NCI-H1930 (cell line): ENCODE results near the gene RUNX2.
"Not testable (repeated sequence)": the region's sequence is repeated elsewhere in the genome, so short reads cannot be mapped to it uniquely, and the experiment has no call there.

Experiments used
- DNase-seq, 2 experiments: peaks; one replicate each; lab custom pipeline; 2025; lab: John Stamatoyannopoulos, UW

Gene RUNX2

GRCh38 chr6:45650524-45651135 is 322.5 kb downstream of the RUNX2 start:
- DNase-seq, result no peak

- no peak for DNase-seq
These were observed 323.2 kb downstream of the RUNX2 start for GRCh38 chr6:45651301-45651700.

- DNase-seq, result no peak
These were observed 324.3 kb downstream of the RUNX2 start for GRCh38 chr6:45652416-45652815.

GRCh38 chr6:45653117-45653883 is 325.2 kb downstream of the RUNX2 start:
- DNase-seq, result no peak

- DNase-seq, result no peak
These were observed 326.5 kb downstream of the RUNX2 start for GRCh38 chr6:45654673-45655072.

GRCh38 chr6:45655745-45656476 is 327.8 kb downstream of the RUNX2 start:
- no peak for DNase-seq

GRCh38 chr6:45657226-45657625 is 329.1 kb downstream of the RUNX2 start:
- DNase-seq, result no peak

GRCh38 chr6:45658400-45658799 is 330.3 kb downstream of the RUNX2 start:
- DNase-seq, result no peak

DNA sequence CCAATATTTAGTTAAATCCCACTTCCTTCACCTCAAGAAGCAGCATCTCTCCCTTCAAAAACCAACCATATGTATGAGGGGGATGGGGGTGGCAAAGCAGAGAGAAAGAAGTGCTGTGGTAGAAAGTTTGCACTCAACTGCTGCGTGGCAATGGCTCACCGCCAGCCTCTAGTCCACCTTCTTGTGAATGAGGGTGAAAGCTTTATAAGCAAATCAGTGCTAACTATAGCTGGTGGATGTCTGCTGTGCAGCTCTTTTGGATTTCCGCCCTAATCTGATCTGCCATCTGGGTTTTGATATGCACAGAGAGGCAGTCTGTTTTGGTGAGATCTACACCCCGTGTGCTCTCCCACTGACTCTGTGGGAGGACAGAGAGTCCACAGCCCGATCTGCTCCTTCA is 330.8 kb downstream of the RUNX2 start:
- DNase-seq, result no peak

DNA sequence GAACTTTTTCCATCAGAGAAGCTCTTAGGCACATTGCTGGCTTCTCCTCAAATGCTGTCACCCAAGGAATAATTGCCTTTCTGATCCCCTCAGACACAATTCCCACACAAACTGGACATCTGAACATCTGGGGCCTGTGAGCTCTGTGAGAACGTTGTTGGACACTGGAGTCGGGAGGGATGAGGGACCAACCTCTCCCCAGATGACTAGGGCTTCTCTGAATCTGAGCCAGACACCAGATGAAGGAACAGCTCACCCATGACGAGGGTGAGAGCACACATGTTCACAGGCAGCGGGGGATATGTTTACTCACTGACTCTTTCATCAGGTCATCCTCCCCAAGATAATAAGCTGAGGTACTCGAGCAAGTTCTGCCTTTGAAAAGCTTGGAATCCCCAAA is 333.5 kb downstream of the RUNX2 start:
- DNase-seq, result no peak

GRCh38 chr6:45663251-45664221 is 335.4 kb downstream of the RUNX2 start:
- DNase-seq, result no peak

- DNase-seq, result no peak
These were observed 336.6 kb downstream of the RUNX2 start for GRCh38 chr6:45664707-45665106.

GRCh38 chr6:45665859-45666258 is 337.7 kb downstream of the RUNX2 start:
- DNase-seq, result no peak

- DNase-seq, result no peak
These were observed 338.7 kb downstream of the RUNX2 start for GRCh38 chr6:45666846-45667245.

DNA sequence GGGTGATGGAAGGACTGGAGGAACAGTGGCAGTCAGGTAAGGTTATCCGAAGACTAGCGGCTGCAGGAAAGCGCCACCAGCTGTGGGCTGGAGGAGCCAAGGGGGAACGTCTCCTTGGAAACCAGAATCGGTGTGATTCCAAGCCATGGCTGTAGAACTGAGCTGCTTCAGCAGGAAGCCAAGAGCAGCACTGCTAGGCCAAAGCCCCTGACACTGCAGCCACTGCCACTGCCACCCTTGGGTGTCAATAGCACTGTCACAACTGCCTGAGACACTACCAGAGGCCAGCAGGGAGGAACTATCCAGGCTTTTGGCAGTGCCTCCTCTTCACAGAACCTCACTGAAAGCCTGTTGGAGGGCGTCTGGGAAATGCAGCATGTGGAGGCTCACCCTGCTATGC is 339.2 kb downstream of the RUNX2 start:
- DNase-seq, result no peak

GRCh38 chr6:45667766-45668165 is 339.6 kb downstream of the RUNX2 start:
- no peak for DNase-seq

- no peak for DNase-seq
These were observed 340.6 kb downstream of the RUNX2 start for GRCh38 chr6:45668705-45669104.

DNA sequence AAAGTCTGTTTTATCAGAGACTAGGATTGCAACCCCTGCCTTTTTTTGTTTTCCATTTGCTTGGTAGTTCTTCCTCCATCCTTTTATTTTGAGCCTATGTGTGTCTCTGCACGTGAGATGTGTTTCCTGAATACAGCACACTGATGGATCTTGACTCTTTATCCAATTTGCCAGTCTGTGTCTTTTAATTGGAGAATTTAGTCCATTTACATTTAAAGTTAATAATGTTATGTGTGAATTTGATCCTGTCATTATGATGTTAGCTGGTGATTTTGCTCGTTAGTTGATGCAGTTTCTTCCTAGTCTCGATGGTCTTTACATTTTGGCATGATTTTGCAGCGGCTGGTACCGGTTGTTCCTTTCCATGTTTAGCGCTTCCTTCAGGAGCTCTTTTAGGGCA is 345.0 kb downstream of the RUNX2 start:
- DNase-seq, result not testable (repeated sequence)

GRCh38 chr6:45675166-45675565 is 347.0 kb downstream of the RUNX2 start:
- DNase-seq, result not testable (repeated sequence)

DNA sequence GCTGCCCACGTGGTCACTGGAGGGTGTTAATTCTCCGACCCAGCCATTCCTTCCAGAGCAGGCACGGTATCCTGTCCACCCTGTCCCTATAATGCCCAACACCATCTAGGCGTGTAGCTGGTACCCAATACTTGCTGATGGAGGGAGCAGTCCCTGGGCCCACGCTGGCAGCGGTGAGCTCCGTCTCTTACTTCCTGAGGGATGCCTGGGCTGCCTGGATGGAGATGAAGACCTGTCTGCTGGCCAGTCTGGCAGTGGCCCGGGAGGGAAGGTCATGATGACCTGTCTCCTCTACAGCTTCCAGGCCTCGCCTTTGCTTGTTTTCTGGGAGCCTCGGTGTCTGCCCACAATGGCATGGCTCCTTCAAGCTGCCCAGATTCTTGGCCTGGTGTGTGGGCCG is 347.5 kb downstream of the RUNX2 start:
- no peak for DNase-seq

- DNase-seq, result no peak
These were observed 348.2 kb downstream of the RUNX2 start for GRCh38 chr6:45676380-45676779.
